Hindlimb muscle (tissue), 1 donor: ENCODE measurements around the gene RHOU. TPM values are rescaled to one million over a fixed set of nuclear protein-coding genes. Genes with fewer than 3 reads are reported as not detected.

Experiments
- DNase-seq: peaks from one replicate; pipeline ENCODE4 v3.0.0-alpha.2; 2013
- polyA plus RNA-seq: library from polyadenylated mRNA; unstranded; fragments of 120-200 nt; gene quantifications from one replicate; pipeline ENCODE4 v1.2.1, GENCODE V29; 2013; ENCODE audit not compliant: insufficient read length

Gene RHOU
- polyA plus RNA-seq, 1 donor: 21.2 TPM

DNA sequence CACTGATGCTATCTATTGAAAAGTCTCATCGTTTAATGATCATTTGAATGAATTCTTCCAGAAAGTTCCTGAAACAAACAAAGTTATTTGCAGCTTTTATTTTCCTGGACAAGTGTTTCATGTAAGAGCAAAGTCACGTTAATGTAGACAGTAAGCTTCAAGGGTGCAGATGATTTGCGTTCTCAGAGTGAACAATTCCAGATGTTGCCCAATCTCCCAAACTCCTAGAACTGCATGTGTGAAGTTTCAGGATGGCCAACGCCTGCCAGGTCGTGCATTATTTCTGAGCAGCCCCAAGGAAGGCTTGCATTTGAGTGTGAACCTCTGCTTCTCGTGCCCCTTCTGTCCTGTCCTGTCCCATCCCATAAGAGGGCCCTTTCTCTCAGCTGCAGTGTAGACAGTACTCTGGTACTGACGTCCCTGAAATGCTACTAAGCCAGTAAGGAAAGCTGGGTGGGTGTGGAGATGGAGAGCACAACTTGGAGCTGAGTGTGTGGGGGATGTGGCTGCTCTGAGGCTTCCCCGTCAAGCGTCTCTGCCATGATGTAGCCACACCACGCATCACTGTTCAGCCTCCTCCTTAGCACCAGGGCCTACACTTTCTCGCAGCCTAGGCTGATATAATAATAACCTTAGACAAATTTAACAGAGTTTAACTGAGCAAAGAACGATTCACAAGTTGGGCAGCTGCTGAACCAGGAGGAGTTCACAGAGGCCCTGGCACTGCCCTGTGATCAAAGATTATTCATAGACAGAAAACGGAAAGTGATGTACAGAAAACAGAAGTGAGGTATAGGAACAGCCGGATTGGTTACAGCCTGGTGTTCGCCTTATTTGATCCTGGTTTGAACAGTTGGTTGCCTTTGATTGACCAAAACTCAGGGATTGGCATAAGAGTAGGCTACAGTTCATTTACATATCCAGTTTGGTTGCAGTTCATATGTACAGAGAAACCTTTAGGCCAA, 50.4 kb downstream of the RHOU start:
- no peak for DNase-seq

DNA sequence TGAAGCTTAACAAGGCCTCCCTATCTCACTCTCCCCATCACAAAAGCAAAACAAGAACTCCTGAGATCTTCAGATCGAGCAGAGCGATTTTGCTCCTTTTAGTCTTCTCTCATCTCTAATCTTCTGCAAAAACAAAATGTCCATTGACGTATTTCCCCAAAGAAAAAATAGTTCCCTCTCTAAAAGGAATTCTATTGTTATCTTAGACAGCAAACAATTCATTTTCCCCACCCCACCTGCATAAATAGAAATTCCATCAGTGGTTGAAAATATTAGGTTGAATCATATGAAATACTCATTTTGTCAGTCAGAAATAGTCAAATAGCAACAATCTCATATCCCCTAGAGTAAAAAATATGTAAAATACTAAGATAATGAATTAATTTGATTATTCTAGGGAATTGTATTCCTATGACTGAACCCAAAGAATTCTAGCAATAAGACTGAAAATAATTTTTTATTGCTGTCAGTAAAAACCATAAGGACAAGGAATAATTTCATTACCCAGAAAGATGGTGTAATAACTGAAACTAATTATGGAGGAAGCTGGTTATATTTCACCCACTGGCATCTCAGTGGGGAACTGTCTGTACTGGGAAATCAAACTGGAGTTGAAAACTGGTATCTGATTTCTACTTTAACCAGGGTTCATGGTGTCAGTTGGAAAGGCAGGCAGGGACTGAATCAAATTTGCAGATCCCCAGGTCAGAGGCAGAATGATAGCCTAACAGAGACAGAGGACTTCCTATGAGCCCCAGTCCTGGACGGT, 51.3 kb downstream of the RHOU start:
- DNase-seq: no peak

DNA sequence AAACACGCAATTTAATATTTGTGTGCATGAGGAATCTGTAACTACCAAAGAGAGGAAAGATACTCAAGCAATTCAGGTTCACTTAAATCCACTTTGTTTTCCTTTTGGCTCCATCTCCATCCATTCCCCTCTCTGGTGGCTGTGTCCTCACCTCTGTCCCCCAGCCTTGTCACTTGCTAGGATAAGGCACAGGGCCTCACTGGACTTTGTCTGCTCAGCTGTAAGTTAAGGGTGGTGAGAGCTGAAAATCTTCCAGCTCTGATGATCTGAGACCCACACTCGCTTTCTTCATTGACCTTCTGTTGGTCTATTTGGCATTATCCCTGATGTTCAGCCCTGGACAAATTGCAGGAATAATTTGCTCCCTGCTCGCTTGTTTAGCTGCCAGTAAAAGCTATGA, 56.5 kb downstream of the RHOU start:
- no peak for DNase-seq

DNA sequence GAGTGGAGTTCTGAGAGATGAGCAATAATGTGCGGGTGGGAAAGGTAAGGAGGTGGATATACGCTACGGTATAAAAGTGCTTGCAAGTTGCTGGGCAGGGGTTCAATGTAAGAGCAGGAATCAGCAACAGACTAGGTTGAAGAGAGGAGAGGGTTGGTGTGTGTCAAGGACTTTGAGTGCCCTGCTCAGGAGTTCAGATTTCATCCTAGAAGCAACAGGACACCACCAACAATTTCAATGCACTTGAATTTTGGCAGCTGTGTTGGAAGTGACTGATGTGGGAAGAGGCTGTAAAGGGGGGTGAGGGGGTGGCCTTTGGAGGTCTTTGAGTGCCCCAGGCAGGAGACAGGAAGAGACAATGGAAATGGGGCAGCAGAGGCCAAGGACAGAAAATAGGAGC, 57.3 kb downstream of the RHOU start:
- DNase-seq: no peak

DNA sequence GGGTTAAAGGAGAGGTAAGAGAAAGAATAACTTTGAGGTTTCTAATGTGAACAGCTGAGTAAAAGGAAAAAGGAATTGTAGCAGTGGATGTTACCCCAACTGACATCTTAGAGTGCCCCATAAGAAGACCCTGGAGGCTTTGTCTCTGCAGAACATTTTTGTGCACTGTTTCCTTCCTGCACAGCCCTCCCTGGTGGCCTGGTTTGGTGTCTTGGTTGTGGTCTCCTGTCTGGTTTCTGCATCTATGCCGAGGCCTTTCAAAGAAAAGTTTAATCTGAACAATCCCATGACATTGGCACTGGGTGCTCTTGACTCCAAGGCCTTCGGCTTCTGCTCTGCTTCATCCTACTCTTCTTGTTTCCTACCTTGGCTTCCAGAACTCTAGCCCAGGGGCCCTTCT, 57.8 kb downstream of the RHOU start:
- no peak for DNase-seq

DNA sequence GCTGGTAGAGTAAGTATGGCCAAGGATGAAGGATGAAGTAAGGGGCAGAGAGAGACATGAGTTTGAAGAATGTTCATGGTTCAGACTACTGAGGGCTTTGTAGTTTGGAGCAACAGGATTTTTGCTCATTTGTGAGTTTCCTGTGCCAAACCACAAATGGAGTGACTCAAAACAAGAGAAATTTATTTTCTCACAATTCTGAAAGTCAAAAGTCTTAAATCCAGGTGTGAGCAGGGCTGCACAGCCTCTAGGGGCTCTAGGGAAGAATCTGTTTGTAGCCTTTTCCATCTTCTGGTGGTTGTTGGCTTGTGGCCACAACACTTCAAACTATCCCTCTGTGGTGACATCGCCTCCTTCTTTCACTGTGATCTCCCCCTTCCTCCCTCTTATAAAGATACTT, 58.9 kb downstream of the RHOU start:
- no peak for DNase-seq

DNA sequence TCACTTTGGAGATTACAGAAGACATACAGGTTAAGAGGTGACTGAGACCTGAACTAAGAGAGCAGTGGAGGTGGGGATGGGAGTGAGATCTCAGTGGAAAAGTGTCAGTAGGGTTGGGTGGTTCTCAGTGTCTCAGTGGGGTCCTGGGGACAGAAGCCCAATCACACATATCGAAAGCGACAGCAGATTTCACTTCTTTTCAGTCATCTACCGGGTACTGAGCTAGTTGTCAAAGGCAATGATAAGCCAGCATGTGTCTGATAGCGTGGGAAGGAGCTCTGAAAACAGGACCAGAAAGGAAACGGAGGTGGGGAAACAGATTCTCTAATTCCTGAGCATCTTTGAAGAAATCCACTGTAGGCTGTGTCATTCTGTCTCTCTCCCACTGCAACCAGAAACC, 59.5 kb downstream of the RHOU start:
- no peak for DNase-seq

DNA sequence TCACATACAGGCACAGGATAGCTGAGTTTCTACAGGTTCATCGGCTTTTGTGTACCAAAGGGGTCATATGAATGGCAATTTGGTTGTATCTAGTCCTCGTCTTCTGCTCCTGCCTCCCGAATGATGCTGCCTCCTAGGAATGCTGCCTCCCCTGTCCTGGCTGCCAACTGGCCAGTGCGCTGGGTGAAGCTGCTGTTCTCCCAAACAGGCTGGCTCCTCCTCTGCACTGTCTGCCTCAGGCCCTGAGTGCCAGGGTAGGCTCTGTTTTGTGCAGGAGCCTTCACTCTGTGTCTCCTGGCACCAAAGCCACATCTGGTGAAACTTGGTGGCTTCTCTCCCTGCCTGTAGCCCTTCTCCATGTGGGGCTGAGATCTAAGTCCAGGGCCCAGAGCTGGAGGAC, 60.3 kb downstream of the RHOU start:
- no peak for DNase-seq

Other genes starting within 250 kb of the RHOU start
- 57.5 TPM for gene RNF187, start 248.1 kb upstream of the RHOU start, polyA plus RNA-seq